ENCODE measurements around the gene HYDIN.
"Not testable (repeated sequence)": the region's sequence is repeated elsewhere in the genome, so short reads cannot be mapped to it uniquely, and the experiment has no call there.

- TF ChIP-seq POLR2AphosphoS5, TAF1, SPI1 (IDR thresholded peaks at IDR 0.05; ENCODE audit: low read depth, low read length): not testable (repeated sequence)
Observed at GRCh38 chr16:71021961-71022537, 208.5 kb downstream of the HYDIN start.

Measured in GM12891 (cell line).